NCI-H1930 (cell line): ENCODE data around the gene IMPG1.

Experiments used
- DNase-seq, 2 experiments: peaks; one replicate each; lab custom pipeline; 2025; lab: John Stamatoyannopoulos, UW

IMPG1 gene

DNA sequence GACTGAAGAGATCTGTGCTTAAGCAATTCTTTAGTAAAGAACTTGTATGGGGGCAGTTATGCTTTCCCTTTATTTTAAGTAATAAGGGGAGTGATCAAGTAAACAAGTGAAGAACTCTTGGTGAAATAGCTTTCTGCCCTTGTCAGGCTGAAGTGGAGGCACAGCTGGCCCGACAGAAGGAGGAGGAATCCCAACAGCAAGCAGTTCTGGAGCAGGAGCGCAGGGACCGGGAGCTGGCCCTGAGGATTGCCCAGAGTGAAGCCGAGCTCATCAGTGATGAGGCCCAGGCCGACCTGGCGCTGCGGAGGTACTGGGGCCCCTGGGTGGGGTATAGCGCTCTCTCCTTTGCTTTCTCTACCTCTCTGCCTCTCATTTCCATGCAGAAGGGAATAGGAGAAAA, 180.1 kb downstream of the IMPG1 start:
- DNase-seq, result no peak

DNA sequence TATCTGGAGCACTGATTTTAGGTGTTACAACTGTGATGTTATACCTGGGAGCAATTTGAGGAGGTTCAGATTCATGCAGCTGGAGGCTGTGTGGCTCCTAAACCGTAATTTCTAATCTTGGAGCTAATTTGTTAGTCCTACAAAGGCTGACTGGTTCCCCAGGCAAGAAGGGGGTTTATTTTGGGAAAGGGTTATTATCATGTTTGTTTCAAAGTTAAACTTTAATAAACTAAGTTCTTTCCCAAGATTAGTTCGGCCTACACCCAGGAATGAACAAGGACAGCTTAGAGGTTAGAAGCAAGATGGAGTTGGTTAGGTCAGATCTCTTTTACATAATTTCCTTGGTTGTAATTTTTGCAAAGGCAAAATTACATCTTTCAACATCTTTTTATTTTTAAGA, 187.6 kb downstream of the IMPG1 start:
- DNase-seq, result no peak

- DNase-seq, result no peak
Observed at GRCh38 chr6:75882734-75883133, 189.7 kb downstream of the IMPG1 start.

- no peak for DNase-seq
Observed at GRCh38 chr6:75880305-75880704, 192.2 kb downstream of the IMPG1 start.

- DNase-seq, result no peak
Observed at GRCh38 chr6:75876152-75876551, 196.3 kb downstream of the IMPG1 start.

- no peak for DNase-seq
Observed at GRCh38 chr6:75874224-75874623, 198.2 kb downstream of the IMPG1 start.
